ENCODE data around the gene CDCA4. TPM values are rescaled to one million over a fixed set of nuclear protein-coding genes. Genes with fewer than 3 reads are reported as not detected.

Gene CDCA4
- total RNA-seq, 1 donor from 2014 or later = 46.9 TPM

DNA sequence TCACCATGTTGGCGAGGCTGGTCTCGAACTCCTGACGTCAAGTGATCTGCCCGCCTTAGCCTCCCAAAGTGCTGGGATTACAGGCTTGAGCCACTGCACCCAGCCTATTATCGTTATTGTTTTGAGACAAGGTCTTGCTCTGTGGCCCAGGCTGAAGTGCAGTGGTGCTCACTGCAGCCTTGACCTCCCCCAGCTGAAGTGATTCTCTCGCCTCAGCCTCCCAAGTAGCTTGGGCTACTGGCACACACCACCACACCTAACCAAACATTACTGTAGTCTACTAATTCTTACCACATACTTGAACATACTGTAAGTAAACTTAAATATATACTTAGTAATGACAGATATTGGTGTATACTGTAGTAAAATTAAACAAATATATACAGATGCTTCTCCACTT, 4.5 kb upstream of the CDCA4 start:
- no peak overlapping the region for H3K4me3 ChIP-seq (ENCODE audit: low read depth, low read length)
- no peak for DNase-seq (ENCODE audit: low read depth)
- TF ChIP-seq, protein P1, sequence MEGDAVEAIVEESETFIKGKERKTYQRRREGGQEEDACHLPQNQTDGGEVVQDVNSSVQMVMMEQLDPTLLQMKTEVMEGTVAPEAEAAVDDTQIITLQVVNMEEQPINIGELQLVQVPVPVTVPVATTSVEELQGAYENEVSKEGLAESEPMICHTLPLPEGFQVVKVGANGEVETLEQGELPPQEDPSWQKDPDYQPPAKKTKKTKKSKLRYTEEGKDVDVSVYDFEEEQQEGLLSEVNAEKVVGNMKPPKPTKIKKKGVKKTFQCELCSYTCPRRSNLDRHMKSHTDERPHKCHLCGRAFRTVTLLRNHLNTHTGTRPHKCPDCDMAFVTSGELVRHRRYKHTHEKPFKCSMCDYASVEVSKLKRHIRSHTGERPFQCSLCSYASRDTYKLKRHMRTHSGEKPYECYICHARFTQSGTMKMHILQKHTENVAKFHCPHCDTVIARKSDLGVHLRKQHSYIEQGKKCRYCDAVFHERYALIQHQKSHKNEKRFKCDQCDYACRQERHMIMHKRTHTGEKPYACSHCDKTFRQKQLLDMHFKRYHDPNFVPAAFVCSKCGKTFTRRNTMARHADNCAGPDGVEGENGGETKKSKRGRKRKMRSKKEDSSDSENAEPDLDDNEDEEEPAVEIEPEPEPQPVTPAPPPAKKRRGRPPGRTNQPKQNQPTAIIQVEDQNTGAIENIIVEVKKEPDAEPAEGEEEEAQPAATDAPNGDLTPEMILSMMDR (conservative IDR thresholded peaks at IDR 0.05; ENCODE audit: low read depth, low read length) = no peak

DNA sequence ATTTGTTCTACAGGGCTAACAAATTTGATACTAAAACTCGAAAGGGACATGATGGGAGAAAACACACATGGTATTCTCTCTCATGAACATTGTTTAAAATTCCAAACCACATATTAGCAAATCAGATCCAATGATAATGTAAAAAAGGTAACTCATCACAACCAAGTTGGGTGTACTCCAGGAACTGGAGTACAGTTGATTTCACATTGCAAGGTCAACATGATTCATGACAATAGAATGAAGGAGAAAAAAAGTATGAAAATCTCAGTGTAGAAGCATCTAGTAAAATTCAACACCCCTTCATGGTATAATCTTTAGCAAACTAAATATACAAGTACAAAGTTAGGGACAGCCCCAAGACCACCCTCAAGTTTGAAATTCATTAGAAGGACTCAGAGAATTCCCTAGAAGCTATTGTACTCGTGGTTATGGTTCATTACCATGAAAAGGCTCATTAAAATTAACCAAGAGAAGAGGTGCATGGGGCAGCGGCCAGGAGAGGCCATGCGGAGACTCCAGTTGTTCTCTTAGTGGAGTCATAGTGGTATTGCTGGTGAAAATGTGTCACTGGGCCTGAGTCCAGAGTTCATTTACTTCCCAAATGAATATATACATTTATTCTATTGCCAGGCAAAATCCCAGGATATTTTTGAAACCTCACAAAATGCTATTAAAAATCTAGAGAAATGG, 3.1 kb upstream of the CDCA4 start:
- no peak overlapping the region for H3K4me3 ChIP-seq (ENCODE audit: low read depth, low read length)
- peak; percentile 74 for DNase-seq (ENCODE audit: low read depth)
- TF ChIP-seq, protein P1 (conservative IDR thresholded peaks at IDR 0.05; ENCODE audit: low read depth, low read length) = peak; percentile 3

DNA sequence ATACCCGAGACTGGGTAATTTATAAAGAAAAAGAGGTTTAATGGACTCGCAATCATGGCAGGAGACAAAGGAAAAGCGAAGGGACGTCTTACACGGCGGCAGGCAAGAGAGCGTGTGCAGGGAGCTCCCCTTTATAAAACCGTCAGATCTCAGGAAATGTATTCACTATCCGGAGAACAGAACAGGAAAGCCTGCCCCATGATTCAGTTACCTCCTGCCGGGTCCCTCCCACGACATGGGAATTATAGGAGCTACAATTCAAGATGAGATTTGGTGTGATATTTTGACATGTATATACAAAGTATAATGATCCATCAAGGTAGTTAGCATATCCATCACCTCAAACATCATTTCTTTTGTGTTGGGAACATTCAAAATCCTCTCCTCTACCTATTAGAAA, 2.3 kb upstream of the CDCA4 start:
- DNase-seq (ENCODE audit: low read depth) = no peak
- no peak overlapping the region for H3K4me3 ChIP-seq (ENCODE audit: low read depth, low read length)
- TF ChIP-seq, protein P1 (conservative IDR thresholded peaks at IDR 0.05; ENCODE audit: low read depth, low read length) = no peak

- TF ChIP-seq, protein P1 (conservative IDR thresholded peaks at IDR 0.05; ENCODE audit: low read depth, low read length) = no peak
Measured at GRCh38 chr14:105022276-105022670, 1.4 kb upstream of the CDCA4 start.

GRCh38 chr14:105021656-105022275, 883 bp upstream of the CDCA4 start:
- DNase-seq (ENCODE audit: low read depth) = no peak
- TF ChIP-seq, protein P1 (conservative IDR thresholded peaks at IDR 0.05; ENCODE audit: low read depth, low read length) = peak; percentile 22
- H3K4me3 ChIP-seq (ENCODE audit: low read depth, low read length) = peak overlapping the region; percentile 93

More at GRCh38 chr14:105022276-105022670, 1.4 kb upstream of the CDCA4 start:
- DNase-seq (ENCODE audit: low read depth) = no peak
- peak overlapping the region; percentile 93 for H3K4me3 ChIP-seq (ENCODE audit: low read depth, low read length)

DNA sequence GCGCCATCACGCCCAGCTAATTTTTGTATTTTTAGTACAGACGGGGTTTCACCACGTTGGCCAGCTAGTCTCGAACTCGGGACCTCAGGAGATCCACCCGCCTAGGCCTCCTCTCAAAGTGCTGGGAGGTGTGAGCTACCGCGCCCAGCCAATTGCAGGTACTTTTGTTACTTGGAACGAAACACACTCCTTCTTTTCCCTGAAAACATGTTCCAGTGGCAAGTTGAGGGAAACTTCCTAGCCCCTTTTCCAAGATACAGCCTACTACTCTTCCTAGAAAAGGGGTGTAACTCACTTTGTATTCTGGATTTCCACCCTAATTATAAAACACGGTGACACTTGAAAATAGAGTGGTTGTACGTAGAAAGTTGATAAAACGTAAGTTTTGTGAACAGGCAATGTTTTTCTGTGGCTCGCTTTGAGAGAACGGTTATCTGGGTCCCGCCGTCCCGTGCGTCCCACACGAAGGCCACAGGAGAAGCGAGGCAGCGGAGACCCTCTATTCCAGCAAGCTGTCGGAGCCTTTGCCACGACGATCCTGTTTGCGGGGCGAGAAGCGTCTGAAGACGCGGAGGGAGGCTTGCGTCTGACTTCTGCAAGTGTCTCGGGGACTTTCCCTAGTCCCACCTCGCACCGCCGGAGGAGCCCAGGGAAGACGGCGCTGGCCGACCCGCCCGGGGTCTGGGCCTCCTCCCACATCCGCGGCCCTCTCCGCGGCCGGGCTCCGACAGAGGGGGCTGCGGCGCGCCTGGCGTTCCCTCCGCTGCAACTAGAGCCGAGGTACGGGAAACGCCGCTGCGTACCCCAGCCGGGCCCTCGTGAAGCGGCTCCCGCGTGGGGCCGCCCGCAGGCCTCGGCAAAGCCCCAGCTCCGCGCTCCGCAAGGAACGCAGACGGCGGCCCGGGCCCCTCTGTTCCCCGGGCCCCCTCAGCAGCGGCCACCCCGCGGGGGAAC, 745 bp downstream of the CDCA4 start:
- DNase-seq (ENCODE audit: low read depth) = no peak
- peak overlapping the region; percentile 76 for H3K4me3 ChIP-seq (ENCODE audit: low read depth, low read length)
- TF ChIP-seq, protein P1 (conservative IDR thresholded peaks at IDR 0.05; ENCODE audit: low read depth, low read length) = no peak
